ENCODE measurements around the gene MAPK12. TPM values are rescaled to one million over a fixed set of nuclear protein-coding genes. Genes with fewer than 3 reads are reported as not detected.

Gene MAPK12
- total and polyA plus RNA-seq, 2 donors (not counting 1 experiment from before 2014, with no cell fraction given), result 6.5 to 7.8 TPM

- H3K27ac Mint-ChIP-seq, result peak overlapping the region; percentile 87
- Histone ChIP-seq H3K4me1 (ENCODE audit: control insufficient read depth in 2 of 2, insufficient read depth in 2 of 2, low read length in 2 of 2) (peaks cover 56 to 71% of the 10 kb centered on the region in 2 donors), H3K27ac (ENCODE audit: low read length in 2 of 2) (no peak overlapping the region), H3K4me3 (ENCODE audit: control extremely low read depth in 1 of 5, extremely low read depth in 1 of 5, insufficient read depth in 1 of 5, low read depth in 2 of 5, low read length in 4 of 5) (no peak overlapping the region), H3K36me3 (replicated peaks in 1 of 2; ENCODE audit: control extremely low read depth in 1 of 2, control insufficient read depth in 1 of 2, extremely low read depth in 1 of 2, insufficient read depth in 2 of 2, low read length in 1 of 2) (no peaks in the 10 kb centered on the region), H3K79me2 (ENCODE audit: control insufficient read depth, insufficient read depth, low read length) (no peaks in the 10 kb centered on the region), H4K20me1 (ENCODE audit: control insufficient read depth, insufficient read depth, low read length, poor library complexity, severe bottlenecking) (no peaks in the 10 kb centered on the region), H2AFZ (ENCODE audit: insufficient read depth, low read depth, low read length, poor library complexity, severe bottlenecking) (no peak overlapping the region), H3K9me3 (ENCODE audit: control extremely low read depth in 1 of 3, control insufficient read depth in 2 of 3, insufficient read depth in 1 of 3, low read length in 2 of 3) (peaks cover 0 to 6% (median 0%) of the 10 kb centered on the region in 3 donors), H3K9ac (ENCODE audit: low read length) (no peak overlapping the region), H3K4me2 (replicated peaks; ENCODE audit: low read depth, low read length, poor library complexity, severe bottlenecking) (peak overlapping the region; percentile 48), H3K27me3 (replicated peaks in 1 of 4; ENCODE audit: control extremely low read depth in 1 of 4, control insufficient read depth in 3 of 4, insufficient read depth in 4 of 4, low read length in 3 of 4) (peaks cover 0 to 28% (median 7%) of the 10 kb centered on the region in 4 experiments)
- peaks cover 35% of the 10 kb centered on the region for H3K4me1 Mint-ChIP-seq
- WGBS (ENCODE audit: insufficient coverage), result 40% methylated on average over 17 of the region's 19 CpGs
- no peak for TF ChIP-seq EZH2 (IDR thresholded peaks at IDR 0.05; ENCODE audit: borderline replicate concordance, insufficient read depth, low read depth, low read length, poor library complexity, severe bottlenecking)
- no peak for TF ChIP-seq CTCF (IDR thresholded peaks at IDR 0.05)
- H3K4me3 Mint-ChIP-seq, result peak overlapping the region; percentile 78
- peaks cover 5% of the 10 kb centered on the region for H3K27me3 Mint-ChIP-seq
- DNase-seq, result no peak
- intact Hi-C loops (cut with micrococcal nuclease), result no loop called here
- no peak for ATAC-seq (ENCODE audit: low read depth)
- no peaks in the 10 kb centered on the region for H3K9me3 Mint-ChIP-seq (ENCODE audit: insufficient read depth)
- ChIA-PET POLR2A (interaction anchor here (0.6 to 6.1 kb wide), 3 partner anchors 14 to 372 kb away, joined by 3 to 53 read pairs (median 5); no protein-coding TSS in a partner anchor), CTCF (no interaction called here)
These were observed 46.6 kb upstream of the MAPK12 start for GRCh38 chr22:50307890-50308596.

Data from B cell (primary cell).